GM12892 (cell line): ENCODE measurements around the gene IGFBP2.

Experiments used
- DNase-seq: peaks from one replicate; pipeline ENCODE4 v3.0.0; 2011; ENCODE audit not compliant: insufficient read length
- FAIRE-seq: peaks from 2 replicates; lab custom pipeline; 2011; peaks lifted over from hg19 to GRCh38; lab: Jason Lieb, UNC
- POLR2A ChIP-seq: IDR thresholded peaks from 2 replicates; pipeline ENCODE4 v1.6.1; 2011; ENCODE audit warnings: low read depth, low read length, control low read depth
- POLR2AphosphoS5 ChIP-seq: IDR thresholded peaks from 2 replicates; pipeline ENCODE4 v1.6.1; 2011; ENCODE audit warnings: low read depth, low read length, control low read depth
- TAF1 ChIP-seq: IDR thresholded peaks from 2 replicates; pipeline ENCODE4 v1.6.1; 2011; ENCODE audit warnings: low read depth, mild to moderate bottlenecking, control low read depth, low read length, borderline replicate concordance

Gene IGFBP2

GRCh38 chr2:216673609-216674008, 40.4 kb downstream of the IGFBP2 start:
- FAIRE-seq (no peak), DNase-seq (no peak)
- no peak for TF ChIP-seq POLR2A
- TF ChIP-seq TAF1, result no peak
- no peak for TF ChIP-seq POLR2AphosphoS5

- FAIRE-seq (no peak), DNase-seq (no peak)
- TF ChIP-seq TAF1 (no peak), POLR2A (no peak), POLR2AphosphoS5 (no peak)
Observed at GRCh38 chr2:216674376-216674775, 41.2 kb downstream of the IGFBP2 start.

GRCh38 chr2:216676630-216677029, 43.4 kb downstream of the IGFBP2 start:
- TF ChIP-seq POLR2AphosphoS5 (no peak), POLR2A (no peak), TAF1 (no peak)
- no peak for FAIRE-seq
- no peak for DNase-seq

- DNase-seq (no peak), FAIRE-seq (no peak)
- no peak for TF ChIP-seq POLR2A
Observed at GRCh38 chr2:216677439-216678097, 44.3 kb downstream of the IGFBP2 start.

GRCh38 chr2:216678098-216678465, 44.9 kb downstream of the IGFBP2 start:
- DNase-seq (no peak), FAIRE-seq (no peak)
- TF ChIP-seq POLR2A (no peak), POLR2AphosphoS5 (no peak), TAF1 (no peak)

- no peak for FAIRE-seq
- no peak for DNase-seq
- TF ChIP-seq TAF1 (no peak), POLR2AphosphoS5 (no peak), POLR2A (no peak)
Observed at GRCh38 chr2:216678813-216679657, 45.8 kb downstream of the IGFBP2 start.

GRCh38 chr2:216679658-216680024, 46.4 kb downstream of the IGFBP2 start:
- DNase-seq (no peak), FAIRE-seq (no peak)
- TF ChIP-seq POLR2A, result no peak
- no peak for TF ChIP-seq POLR2AphosphoS5
- no peak for TF ChIP-seq TAF1

GRCh38 chr2:216680951-216681629, 47.9 kb downstream of the IGFBP2 start:
- no peak for TF ChIP-seq POLR2A
- no peak for TF ChIP-seq POLR2AphosphoS5
- TF ChIP-seq TAF1, result no peak
- FAIRE-seq (no peak), DNase-seq (no peak)

GRCh38 chr2:216681683-216682082, 48.5 kb downstream of the IGFBP2 start:
- DNase-seq (no peak), FAIRE-seq (no peak)
- TF ChIP-seq TAF1, result no peak
- TF ChIP-seq POLR2AphosphoS5, result no peak
- no peak for TF ChIP-seq POLR2A

GRCh38 chr2:216683846-216684245, 50.6 kb downstream of the IGFBP2 start:
- no peak for TF ChIP-seq POLR2AphosphoS5
- TF ChIP-seq TAF1, result no peak
- TF ChIP-seq POLR2A, result no peak
- FAIRE-seq (no peak), DNase-seq (no peak)

GRCh38 chr2:216685327-216685875, 52.2 kb downstream of the IGFBP2 start:
- FAIRE-seq, result no peak
- TF ChIP-seq TAF1 (no peak), POLR2A (no peak)
- no peak for DNase-seq
